Activated CD8-positive, alpha-beta memory T cell treated with anti-CD3 and anti-CD28 coated beads, Interleukin-2, amount 50 U/mL, for 24 hours (primary cell): ENCODE data around the gene ZNF2.

Experiments used
- DNase-seq: peaks from one replicate; pipeline ENCODE4 v3.0.0-alpha.2; 2020; ENCODE audit errors: extremely low read depth

Gene ZNF2

DNA sequence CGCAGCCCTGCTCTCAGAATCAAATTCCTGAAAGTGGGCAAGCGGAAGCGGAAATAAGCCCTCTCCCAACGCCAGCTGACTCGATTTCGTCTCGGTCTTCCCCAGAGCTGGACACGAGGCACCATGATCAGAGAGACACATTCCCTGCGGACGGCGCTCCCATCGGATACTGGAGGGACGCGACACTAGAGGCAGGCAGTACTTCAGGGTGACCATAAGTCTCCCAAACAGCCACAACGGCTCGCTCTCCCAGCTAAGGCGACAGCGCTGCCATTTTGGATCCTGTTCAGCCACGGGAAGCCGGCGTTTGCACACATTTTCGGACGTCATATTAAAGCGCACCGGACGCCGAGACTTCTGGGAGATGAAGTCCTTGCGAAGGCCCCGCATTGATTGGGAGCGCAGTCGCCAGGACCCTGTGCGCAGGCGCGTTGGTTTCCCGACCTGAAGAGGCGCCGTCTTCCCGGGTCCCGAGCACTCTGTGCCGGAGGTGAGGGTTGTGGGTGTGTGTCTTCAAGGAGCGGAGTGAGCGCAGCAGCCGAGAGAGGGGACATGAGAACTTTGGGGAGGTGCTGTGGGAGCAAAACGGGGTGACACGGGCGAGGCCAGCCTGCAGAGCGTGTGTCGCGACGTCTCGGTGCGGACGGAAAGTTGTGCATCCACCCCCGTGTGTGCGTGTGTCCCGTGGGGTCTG, at the start of gene ZNF2:
TSS of gene ZNF2 (plus strand) at position 439 of the 694 bp plus-strand sequence. CDS start 10,418 bp downstream, outside the sequence.
- DNase-seq: peak; percentile 96

DNA sequence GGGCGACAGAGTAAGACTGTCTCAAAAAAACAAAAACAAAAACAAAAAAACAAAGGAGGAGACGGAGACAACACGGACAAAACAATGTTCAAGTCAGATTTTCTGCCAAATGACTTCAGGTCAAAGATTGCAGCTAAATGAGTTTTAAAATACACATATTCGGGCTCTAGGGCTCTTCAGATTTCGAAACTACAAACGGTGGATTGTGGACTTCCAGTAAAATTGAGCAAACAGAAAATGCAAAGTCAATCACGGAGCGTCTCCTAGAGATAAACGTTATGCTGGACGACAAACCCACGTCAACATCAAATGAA, 44.6 kb upstream of the ZNF2 start:
- no peak for DNase-seq

DNA sequence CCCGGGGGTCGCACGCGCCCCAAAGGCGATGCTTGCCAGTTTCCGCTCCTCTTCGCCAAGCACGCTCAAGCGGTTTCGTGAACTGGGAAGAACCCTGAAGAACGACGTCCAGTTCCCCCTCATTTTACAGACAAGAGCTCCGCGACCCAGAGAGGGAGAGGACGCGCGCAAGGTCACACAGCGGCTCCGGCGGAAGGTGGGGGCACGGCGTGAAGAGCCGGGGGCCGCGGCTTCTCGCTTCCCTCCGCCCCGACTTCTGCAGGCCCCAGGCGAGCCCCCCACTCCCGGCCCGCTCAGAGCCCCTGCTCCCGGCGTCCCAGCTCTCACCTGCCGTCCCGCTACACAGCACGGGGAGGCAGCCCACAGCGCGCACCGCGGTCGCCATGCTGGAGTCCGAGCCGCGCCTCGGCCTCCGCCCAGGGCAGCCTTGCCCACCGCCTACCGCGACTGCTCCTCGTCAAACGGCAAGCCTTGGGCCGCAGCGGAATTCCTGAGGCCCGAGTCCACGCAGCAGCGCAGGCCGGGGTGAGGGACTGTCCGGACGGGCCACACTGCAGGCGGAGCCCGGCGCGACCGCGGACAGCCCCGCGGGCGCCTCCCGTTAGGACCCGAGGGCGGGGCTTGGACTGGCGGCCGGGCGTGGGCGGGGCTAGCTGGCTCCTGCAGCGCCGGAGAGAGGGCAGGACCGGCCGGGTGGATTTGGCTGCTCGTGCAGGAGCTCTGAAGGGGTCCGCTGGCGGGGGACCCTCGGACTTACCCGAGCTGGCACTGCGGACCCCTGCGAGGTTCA, 44.0 kb upstream of the ZNF2 start, which contains the start of gene MRPS5:
TSS of gene MRPS5 (minus strand) at position 402 of the 790 bp plus-strand sequence. CDS start at position 385, 17 bp downstream.
- peak; percentile 63 for DNase-seq

DNA sequence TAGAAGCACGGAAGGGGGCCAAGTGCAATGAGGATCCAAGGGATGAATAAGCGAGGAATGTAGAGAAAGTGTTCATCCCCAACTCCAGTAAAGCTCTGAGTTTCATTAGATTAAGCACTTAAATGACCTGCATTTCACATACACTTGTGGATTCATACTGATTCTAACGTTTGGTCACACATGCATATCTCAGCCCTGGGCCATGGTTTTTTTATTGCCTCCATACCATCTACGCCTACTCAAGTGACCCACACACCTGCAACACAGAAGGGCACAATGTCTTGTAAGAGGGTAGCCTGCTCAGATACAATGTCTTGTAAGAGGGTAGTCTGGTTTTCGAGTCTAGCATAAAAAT, 43.4 kb upstream of the ZNF2 start:
- no peak for DNase-seq

DNA sequence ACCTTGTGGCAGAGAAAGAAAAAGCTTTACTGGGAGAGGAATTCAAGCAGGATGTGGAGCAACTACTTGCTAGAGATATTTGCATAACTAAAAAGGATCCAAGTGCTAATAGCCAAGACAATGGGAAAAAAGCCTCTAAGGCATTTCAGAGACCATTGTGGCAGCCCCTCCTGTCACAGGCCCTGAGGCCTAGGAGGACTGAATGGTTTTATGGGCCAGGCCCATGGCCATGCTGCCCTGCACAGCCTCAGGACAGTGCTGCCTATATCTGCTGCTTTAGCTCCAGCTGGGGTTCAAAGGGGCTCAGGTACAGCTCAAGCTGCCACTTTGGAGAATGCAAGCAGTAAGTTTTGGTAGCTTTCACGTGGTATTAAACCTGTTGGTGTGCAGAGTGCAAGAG, 26.9 kb upstream of the ZNF2 start:
- no peak for DNase-seq

DNA sequence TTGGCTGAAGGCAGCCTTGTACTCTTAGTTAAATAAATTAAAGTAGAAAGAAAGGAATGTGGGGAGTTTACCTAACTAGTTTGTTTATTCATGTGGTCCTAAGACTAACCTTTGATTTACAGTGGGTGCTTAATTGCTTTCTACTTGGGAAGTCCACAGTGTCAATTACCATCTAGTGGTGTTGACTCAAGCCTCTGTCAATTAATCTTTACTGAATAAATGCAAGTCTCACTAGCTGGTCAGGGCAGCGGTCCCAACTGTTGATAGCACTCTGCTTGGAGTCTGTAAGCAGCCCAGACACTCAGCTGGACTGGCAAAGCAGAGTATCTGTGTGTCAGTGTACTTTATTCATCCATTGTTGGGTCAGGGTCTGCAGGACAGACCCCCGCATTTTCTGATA, 21.8 kb upstream of the ZNF2 start:
- DNase-seq: no peak

DNA sequence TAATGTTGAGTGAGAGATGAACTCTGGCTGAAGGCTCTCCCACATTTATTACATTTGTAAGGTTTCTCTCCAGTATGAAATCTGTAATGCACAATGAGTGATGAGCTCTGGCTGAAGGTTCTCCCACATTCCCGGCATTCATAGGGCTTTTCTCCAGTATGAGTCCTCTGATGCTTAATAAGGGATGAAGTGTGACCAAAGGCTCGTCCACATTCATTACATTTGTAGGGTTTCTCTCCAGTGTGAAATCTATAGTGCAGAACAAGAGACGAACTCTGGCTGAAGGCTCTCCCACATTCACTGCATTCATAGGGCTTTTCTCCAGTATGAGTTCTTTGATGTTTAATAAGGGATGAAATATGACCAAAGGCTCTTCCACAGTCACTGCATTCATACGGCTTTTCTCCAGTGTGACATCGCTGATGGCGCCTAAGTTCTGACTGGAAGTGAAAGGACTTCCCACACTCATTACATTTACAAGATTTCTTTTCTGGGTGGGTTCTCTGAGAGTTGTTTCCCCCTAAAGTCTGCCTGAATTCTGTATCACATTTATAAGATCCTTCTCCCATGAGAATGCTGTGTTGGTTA, 16.1 kb upstream of the ZNF2 start:
- no peak for DNase-seq

DNA sequence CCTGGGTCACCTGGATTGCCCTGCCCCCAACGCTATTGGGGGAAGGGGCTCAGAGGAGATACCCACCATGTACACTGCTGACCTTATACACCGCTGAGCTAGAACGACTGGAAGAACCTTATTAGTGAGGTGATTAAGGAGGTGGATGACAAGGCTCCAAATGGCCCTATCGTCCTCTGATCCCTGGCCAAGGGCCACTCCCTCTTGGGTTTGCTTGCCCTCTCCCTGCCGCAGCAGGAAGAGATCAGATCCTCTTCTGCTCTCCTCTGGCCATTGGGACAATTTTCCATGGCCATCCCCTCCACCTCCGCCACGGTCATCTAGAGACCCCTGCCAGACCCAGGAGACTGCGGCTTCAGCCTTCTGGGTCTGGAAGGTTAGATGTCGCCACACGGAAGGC, 7.2 kb upstream of the ZNF2 start:
- DNase-seq: no peak

DNA sequence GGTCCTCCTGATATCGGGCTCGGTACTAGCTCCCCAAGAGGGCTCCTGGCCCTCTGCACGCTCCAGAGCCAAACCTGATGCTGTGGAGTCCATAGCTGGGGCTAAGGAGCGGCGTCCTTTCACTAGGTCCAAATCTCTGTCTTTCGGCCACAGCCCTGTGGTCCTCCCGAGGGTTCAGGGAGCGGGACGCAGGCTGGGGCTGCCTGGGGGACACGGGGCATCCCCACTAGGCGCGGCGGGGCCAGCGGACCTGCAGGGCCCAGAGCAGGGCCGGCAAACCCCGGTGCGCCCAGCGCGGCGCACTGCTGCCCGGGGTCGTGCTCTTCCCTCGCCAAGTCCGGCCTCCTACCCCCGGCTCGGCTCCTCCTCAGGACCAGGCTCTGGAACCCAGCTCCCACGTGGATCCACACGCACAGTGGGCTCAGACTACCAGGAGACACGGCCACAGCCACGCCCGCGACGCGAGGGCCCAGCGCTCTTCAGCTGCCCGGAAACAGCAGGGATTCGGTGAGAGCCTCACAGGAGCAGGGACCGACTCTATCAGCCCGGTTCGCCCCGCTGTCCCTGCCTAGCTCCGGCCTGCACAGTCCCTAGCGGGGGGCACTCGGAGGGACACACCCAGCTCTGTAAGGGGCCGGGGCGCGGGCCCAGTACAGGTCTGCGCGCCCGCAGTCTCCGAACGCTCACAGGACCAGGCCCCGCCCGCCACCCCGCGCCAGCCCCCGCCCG, 6.6 kb upstream of the ZNF2 start:
- no peak for DNase-seq

DNA sequence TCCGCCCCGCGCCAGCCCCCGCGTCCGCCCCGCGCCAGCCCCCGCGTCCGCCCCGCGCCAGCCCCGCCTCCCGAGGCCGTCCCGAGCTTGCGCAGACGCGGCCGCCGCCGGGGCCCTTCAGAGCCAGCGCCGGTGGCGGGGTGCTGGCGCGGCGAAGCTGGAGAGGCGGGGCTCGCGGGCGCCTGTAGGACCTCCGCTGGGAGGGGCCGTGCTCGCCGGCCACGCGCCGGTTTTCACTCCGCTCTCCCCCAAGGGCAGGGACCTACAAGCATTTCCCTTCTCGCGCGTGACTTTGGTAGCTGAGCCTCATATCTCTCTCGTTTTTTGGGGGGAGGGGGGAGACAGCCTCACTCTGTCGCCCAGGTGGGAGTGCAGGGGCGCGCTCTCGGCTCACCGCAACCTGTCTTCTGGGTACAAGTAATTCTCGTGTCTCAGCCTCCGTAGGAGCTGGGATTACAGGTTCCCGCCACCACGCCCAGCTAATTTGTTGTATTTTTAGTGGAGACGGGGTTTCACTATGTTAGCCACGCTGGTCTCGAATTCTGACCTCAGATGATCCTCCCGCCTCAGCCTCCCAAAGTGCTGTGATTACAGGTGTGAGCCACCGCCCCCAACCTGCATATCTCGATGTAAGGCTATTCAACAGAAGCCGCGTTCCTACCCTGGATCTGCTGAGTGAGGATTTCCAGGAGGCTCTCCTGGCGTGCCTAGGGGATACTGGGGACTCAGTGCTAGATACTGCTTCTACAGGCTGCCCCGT, 5.7 kb upstream of the ZNF2 start, which contains the start of gene ZNF514:
TSS of gene ZNF514 (minus strand) at position 159 of the 760 bp plus-strand sequence. CDS start 6,595 bp downstream, outside the sequence.
- DNase-seq: no peak

DNA sequence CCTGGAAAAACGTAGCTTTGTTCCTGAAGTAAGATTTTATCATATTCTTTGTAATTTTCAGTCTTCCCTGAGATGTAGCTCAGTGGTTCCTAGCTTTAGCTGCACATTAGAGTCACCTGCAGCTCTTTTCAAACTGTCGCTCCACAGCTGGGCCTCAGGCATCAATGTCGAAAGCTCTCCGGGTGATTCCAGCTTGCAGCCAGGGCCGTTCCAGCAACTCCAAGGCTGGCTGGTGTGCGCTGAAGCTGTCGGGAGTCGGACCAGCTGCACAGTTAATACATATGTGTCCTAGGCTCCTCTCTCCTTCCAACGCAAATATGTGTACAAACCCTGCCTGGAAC, 609 bp upstream of the ZNF2 start:
- no peak for DNase-seq

DNA sequence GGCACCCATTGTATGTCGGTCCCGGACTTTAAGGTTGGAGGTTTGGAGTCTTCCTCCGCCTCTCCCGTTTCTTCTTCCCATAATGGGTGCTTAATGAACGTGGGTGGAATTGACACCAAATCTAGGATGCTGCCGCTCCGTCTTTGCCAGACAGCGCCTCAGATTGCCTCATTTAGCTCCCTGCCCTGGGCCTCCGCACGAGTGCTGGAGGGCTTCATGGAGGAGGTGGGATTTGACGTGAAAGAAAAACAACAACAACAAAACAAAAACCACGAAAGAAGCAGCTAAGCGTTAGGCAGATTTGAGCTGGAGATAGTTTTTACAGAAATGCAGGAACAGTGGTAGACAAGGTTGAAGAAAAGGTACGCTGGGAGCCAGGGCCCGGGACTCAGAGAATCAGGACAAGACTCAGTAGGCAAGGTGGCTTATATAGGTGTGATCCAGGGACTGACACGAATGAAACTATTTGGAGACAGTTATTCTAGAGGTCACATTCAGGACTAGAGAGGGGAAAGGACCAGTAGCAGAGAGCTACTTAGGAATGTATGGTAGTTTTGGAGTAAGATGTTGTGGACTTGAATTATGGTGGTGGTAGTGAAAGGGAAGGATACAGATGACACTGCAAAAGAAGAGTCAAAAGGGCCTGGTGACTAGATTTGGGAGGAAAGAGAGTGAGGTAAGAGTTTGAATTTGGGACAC, 605 bp downstream of the ZNF2 start:
- DNase-seq: no peak

DNA sequence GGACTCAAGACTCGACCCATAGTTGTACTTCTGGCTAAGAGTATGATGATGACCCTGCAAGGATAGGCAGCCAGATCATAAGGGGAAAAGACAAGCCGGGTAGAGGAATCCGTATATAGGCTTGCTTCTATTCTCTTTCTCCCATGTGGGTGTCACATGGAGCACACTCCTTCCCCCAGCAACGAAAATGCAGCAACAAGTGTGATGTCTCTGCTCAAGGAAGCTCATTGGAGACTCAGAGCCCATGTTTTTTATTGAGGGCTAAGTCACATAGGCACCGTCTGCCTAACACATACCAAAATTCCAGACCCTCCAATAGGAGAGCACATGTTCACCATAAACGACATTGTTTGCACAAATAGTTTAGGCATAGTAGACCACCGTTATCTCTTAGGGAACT, 6.3 kb downstream of the ZNF2 start:
- DNase-seq: no peak

DNA sequence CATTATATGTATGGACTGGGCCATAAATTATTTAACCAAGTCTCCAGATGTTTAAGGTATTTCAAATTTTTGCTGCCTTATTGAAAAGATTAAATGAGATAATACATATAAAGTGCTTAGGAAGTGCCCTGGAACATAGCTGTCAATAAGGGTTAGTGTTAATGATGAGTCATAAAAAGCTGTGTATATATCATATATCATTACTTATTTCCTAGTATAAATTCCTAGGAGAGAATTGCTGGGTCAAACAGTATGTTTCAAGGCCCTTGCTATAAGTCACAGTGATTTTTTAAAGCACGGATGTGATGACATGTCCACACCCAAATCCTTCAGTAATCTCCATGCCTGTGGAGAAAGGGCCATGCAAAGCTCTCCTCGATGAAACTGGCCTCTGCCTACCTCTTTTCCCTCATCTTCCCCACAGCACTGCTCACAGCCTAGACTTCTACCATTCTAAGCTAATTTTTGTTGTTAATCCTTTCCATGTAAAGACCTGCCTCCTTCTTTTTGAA, 8.5 kb downstream of the ZNF2 start:
- DNase-seq: no peak

DNA sequence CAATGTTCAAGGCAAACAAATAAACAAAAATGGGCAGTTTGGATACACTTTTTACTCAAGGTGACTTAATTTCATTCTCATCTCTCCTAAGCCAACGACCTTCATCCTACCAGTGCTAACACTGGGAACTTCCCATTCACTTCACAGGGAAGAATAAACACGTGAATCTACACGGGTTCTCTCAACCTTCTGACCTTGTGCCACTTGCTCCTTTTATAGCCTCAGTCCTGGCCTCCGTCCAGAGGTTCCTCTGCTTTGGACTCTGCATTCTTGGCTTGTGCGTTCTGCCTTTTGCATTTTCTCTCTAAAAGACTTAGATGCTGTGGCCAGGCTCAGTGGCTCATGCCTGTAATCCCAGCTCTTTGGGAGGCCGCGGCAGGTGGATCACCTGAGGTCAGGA, 13.8 kb downstream of the ZNF2 start:
- DNase-seq: no peak

DNA sequence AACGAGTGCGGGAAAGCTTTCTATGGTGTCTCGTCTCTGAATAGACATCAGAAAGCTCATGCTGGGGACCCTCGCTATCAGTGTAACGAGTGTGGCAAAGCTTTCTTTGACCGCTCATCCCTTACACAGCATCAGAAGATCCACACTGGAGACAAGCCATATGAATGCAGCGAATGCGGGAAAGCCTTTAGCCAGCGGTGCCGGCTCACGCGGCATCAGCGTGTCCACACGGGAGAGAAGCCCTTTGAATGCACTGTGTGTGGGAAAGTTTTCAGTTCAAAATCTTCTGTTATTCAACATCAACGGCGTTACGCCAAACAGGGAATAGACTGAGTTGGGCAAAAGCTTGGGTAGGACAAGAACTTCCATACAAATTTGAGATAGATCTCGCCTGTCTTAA, 16.2 kb downstream of the ZNF2 start:
- DNase-seq: no peak

DNA sequence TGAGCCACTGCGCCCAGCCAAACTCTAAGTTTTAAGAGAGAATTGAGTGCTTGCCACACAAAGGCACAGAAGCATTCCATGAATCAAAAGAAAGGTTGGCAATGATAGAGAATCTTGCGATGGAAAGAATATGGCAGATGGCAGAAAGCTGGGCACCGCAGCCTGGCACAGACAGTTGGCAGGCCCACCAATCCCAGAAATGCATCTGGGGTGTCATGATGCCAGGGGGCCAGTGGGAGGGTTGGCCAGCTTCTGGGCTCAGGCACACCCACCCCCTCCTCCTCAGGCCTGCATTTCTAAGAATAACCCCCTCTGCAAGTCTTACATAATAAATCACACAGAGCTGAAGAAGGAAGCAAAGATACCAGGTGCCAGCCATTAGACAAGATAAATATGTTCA, 19.6 kb downstream of the ZNF2 start:
- DNase-seq: no peak

DNA sequence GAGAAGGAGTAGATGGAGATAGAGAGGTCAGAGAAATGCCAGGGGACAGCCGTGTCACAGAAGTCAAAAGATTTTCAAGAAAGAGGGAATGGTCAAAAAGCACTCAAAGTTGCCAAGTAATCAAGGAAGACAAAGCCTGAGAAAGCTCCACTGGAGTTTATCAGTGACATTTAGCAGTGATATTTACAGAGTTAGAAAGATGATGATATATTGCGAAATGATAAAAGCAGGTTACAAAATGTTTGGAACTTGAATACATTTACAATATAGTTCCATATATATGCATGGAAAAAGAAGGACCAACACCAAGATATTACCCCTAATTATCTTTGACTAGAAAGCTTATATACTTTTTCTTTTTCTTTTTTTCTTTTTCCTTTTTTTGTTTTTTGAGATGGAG, 20.4 kb downstream of the ZNF2 start:
- no peak for DNase-seq

DNA sequence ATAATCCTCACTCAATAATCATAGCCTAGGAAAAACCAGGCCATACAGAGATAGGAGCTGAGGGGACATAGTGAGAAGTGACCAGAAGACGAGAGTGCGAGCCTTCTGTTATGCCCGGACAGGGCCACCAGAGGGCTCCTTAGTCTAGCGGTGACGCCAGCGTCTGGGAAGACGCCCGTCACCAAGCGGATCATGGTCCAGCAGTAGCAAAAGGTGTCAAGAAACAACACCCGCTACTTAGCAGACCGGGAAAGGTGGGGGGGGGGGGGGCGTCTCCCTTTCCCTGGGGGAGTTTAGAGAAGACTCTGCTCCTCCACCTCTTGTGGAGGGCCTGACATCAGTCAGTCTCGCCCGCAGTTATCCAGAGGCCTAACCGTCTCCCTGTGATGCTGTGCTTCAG, 27.3 kb downstream of the ZNF2 start:
- peak; percentile 6 for DNase-seq

DNA sequence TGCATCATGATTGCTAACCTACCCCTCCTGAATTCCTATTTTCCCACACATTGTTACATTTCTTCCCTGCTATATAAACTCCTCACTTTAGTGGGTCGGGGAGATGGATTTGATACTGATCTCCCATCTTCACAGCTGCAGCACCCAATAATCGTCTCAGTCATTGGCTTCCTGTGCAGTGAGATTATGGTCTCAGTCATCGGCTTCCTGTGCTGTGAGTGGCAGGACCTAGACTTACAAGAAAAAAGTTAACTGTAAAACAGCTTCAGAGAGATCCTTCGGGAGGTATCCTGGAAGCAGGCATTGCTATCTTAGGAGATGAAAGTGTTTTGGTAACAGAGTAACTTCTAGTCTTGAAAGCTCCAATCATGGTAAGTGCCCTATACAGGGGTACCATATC, 38.3 kb downstream of the ZNF2 start:
- DNase-seq: no peak

DNA sequence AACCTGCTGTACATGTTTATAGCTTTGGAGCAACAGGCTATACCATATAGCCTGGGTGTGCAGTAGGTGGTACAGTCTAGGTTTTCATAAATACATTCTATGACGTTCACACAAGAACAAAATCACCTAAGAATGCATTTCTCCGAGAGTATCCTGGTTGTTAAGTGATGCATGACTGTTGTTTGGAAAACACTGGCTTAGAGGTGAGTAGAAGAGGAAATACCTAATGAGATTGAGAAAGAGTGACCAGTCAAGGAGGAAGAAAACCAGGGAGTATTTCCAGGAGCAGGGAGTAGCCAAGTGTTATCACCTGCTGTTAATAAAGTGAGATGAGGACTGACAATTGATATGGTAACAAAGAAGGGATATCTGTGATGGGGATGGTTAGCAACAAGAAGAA, 38.8 kb downstream of the ZNF2 start:
- no peak for DNase-seq
